ENCODE results near the gene TPRG1.
A peak's percentile ranks its signal among the peaks of the same experiment; 100 is the strongest.

TPRG1 gene

GRCh38 chr3:189166321-189166720 is 5.5 kb upstream of the TPRG1 start:
- DNase-seq (ENCODE audit: low read depth in 3 of 3), result no peak

DNA sequence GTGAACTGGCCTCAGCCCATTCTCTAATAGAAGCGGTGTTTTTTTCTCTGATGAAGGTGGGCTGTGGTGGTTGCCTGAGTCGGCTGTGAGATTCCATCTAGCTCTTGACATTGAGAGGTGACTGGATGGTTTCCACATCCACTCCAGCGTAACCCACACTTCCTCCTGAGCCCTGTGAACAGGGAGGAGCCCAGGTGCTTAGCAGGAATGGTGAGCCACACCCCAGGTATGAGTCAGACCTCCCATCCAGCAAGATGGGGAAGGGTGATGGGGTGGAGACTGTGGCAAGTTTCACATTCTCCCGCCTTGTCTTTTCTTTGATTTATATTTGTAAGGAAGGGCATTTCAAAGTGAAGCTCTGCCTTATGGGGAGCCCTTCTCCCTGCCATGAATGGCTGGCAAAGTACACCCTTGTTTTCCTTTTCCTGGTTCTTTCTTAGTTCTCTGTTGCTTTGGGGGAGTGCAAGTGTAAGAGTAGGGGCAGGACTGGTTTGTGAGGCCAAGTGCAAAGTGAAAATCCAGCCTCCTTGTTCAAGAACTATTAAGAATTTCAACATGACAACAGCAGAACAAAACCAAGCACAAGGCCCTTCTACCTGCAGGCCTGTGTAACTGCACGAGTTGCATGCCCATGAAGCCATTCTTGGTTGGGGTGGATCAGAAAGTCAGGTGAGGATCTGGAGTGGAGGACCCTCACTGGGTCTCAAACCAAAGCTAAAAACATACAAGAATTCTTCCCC is 4.6 kb upstream of the TPRG1 start:
- peak in 1 of 3 experiments; percentile 14 for DNase-seq (ENCODE audit: low read depth in 3 of 3)

DNA sequence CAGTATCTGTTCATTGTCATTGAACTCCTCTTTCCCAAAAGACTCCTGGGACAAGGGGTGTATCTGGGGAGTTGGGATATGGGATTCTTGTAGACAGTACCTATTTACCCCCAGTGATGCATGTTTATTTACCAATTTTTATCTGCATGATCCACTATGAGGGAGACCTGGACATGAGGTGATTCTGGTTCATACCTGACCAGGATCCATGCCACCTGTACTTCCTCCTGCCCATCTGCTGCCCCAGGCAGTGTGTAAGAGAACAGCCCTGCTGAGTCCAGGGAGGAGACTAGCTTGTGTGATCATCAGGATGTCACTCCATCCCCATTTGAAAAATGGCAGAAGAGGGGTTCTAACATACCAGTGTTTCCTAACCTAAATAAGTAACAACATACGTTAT is 3.1 kb upstream of the TPRG1 start:
- DNase-seq (ENCODE audit: low read depth in 3 of 3), result no peak

DNA sequence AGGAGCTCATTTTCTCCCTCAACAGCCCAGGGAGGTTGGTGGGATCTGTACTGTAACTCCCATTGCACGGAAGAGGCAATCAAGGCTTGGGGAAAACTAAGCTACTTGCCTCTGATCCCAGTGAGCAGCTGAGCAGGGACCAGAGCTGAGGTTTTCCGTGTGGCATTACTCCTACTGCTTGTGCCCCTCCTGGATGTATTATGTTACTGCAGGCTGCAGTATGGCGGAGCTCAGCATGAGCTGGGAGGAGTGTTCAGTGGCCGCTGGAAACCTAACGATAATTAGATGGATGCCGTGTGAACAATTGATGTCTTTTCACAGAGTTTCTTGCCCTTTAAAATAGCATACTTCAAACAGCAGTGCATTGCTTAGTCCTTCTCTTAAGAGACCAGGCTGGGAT is 2.0 kb upstream of the TPRG1 start:
- no peak for DNase-seq (ENCODE audit: low read depth in 3 of 3)

DNA sequence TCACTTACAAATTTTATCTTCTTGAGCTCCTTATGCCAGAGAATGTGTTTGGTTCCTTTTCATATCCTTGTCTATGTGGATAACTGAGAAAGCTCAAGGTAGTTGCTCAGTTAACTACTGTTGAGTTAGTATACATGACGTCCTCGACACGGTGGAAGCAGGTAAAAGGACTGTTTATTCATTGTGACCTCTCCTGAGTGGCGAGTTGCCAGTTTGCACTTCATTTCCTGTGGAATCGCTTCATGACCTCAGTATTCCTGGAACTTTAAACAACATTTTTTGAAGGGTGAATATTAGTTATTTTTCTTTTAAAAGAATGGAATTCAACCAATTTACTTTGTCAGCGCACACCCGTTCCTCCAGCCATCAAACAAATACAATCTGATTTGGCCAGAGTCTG is 1.2 kb upstream of the TPRG1 start:
- DNase-seq (ENCODE audit: low read depth in 3 of 3), result no peak

GRCh38 chr3:189172668-189173419 is 1.1 kb downstream of the TPRG1 start:
- DNase-seq (ENCODE audit: low read depth in 3 of 3), result no peak

- DNase-seq (ENCODE audit: low read depth in 3 of 3), result no peak
Observed at GRCh38 chr3:189184566-189184965, 12.8 kb downstream of the TPRG1 start.

GRCh38 chr3:189186101-189186500 is 14.3 kb downstream of the TPRG1 start:
- no peak for DNase-seq (ENCODE audit: low read depth in 3 of 3)

- DNase-seq (ENCODE audit: low read depth in 3 of 3), result no peak
Observed at GRCh38 chr3:189188466-189188865, 16.7 kb downstream of the TPRG1 start.

DNA sequence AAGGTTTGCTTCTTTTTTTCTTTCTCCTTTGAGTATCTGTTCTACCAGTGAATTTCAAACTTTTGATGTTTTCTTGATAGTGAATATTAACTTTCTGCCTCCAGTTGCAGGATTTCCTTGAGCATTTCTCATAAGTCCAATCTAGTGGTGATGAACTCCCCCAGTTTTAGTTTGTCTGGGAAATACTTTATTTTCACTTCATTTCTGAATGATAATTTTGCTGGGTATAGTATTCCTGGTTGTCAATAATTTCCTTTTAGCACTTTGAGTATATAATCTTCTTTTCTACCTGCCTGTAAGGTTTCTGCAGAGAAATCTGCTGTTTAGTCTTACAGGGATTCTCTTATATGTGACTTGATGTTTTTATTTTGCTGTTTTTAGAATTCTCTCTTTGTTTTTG is 21.0 kb downstream of the TPRG1 start:
- no peak for DNase-seq (ENCODE audit: low read depth in 3 of 3)

- no peak for DNase-seq (ENCODE audit: low read depth in 3 of 3)
Observed at GRCh38 chr3:189195302-189195701, 23.5 kb downstream of the TPRG1 start.

DNA sequence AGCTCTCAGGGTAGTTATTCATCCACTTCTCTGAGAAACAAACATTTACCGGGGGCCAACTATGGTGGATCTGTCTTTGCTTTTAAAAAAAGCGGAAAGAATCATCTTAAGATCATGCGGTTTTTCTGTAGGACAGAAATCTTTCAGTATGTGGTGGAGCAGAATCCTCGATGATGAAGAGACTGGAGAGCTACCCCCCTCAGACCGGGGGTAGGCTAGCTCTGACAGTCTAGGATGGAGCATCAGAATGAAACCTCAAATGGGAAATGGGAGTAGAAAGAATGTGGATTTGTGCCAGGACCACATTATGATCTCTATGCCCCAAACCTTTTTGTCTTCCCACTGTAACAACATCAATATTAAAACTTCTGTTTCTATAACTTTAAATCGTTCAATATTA is 30.3 kb downstream of the TPRG1 start:
- no peak for DNase-seq (ENCODE audit: low read depth in 3 of 3)

DNA sequence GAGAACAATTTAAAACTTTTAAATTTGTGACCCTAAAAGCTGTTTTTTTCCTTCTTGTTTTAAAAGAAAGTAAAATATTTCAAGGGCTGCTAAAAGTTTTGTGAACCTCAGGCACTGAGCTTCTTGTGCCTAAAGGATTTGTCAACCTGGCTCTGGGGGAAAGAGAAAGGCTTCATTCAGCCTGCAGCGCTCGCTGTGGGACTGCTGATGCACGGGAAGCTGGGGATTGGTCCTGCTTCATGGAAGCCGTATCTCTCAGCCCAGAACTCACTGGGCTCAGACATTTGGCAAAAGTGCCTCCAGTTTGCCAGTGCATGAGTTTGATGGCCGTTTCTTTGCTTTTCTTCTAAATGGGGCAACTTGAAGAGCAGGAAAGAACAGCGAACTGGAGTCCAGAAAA is 30.8 kb downstream of the TPRG1 start:
- no peak for DNase-seq (ENCODE audit: low read depth in 3 of 3)

- DNase-seq (ENCODE audit: low read depth in 3 of 3), result no peak
Observed at GRCh38 chr3:189204167-189204866, 32.5 kb downstream of the TPRG1 start.

- DNase-seq (ENCODE audit: low read depth in 3 of 3), result no peak
Observed at GRCh38 chr3:189204937-189205336, 33.2 kb downstream of the TPRG1 start.

- DNase-seq (ENCODE audit: low read depth in 3 of 3), result no peak
Observed at GRCh38 chr3:189210251-189210770, 38.5 kb downstream of the TPRG1 start.

GRCh38 chr3:189212681-189213080 is 40.9 kb downstream of the TPRG1 start:
- DNase-seq (ENCODE audit: low read depth in 3 of 3), result no peak

DNA sequence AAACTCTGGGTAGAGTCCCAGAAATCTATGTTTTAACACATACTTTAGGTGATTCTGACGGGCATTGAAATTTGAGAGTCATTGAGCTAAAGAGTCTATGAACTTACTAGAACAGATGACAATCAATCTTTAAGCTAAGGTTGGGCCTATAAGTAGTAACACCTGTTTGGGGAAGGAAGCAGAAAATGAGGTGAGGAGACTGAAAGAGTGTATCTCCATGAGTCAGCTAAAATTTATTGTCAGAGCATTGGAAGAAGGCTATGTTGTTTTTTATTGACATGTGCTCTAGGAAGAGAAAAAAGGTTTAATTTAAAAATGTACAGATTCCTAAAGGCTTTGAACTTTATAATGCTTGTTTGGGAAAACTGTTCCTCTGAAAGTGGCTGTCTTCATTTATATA is 42.9 kb downstream of the TPRG1 start:
- DNase-seq (ENCODE audit: low read depth in 3 of 3), result no peak

DNA sequence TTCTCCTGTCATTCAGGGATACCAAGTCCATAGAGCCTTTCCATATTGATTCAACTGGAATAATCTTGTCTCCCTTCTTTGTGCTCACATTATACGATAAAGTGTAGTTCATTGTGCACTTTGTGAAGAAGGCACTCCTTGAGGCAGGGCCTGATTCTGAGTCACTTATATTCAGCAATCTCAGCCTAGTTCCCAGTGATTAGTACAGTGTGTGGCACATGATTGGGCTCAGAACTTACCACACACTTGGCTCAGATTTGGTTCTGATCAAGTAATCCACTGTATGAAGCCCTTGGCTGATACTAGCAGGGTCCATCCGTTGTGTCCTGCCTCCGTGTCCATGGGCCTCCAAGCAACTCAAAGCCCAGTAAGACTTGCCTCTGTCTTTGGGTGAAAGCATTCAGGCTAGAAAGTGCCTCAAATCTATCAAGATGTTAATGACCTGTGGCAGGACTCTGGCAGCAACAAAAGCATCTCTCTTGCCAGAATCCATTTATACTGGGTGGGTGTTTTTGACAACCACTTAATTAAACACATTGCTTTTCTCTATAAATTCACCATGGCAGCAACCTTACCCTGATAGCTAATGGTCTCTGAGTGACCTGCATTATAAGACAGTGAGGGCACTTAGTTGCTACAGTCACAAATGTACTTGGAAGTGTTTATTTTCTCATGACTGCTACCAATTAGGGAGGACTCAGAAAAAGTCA is 51.3 kb downstream of the TPRG1 start:
- DNase-seq (ENCODE audit: low read depth in 3 of 3), result no peak

GRCh38 chr3:189225431-189225830 is 53.7 kb downstream of the TPRG1 start:
- DNase-seq (ENCODE audit: low read depth in 3 of 3), result no peak

DNA sequence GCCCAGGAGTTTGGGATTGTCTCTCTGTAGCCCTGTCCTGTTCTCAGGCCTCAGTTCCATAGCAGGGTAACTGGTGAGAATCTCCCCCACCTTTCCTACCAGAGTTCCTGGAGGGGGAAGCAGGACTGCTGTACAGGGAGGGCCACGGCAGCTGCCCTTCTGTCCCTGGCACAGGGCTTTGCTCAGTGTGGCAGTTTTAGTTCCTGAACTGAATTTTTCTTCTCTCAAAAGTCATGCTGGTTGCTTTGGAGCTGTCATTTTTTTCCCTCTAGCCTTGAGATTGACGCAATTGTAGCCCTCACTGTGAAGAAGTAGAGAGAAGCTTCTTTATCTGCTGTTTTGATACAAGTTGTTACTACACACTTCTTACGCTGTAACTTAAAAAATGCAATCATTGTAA is 55.5 kb downstream of the TPRG1 start:
- DNase-seq (ENCODE audit: low read depth in 3 of 3), result no peak
